Right cardiac atrium (tissue), 5 donors: Measurements from ENCODE around the gene PDZRN3. TPM values are rescaled to one million over a fixed set of nuclear protein-coding genes. Genes with fewer than 3 reads are reported as not detected.

Experiments
- ATAC-seq, 2 donors: fragments of 200-7000 bp; cut with Tn5 transposase; one replicate each; pipeline versions ENCODE4 v1.8.0 to v1.9.1; 2020; ENCODE audit warnings: moderate library complexity in 2 of 2, mild to moderate bottlenecking in 1 of 2
- DNase-seq, 3 donors: peaks; one replicate each; pipeline ENCODE4 v3.0.0-alpha.2; 2020
- H3K27ac ChIP-seq: one replicate; pipeline ENCODE4 v1.5.1; 2013; ENCODE audit warnings: mild to moderate bottlenecking, low read length, control low read depth, moderate library complexity
- H3K27me3 ChIP-seq: one replicate; pipeline ENCODE4 v1.6.1; 2013; ENCODE audit not compliant: control insufficient read depth, insufficient read depth
- H3K4me1 ChIP-seq: one replicate; pipeline ENCODE4 v1.6.1; 2013; ENCODE audit warnings: low read length; ENCODE audit not compliant: control insufficient read depth, insufficient read depth
- H3K4me3 ChIP-seq: one replicate; pipeline ENCODE4 v1.5.1; 2013; ENCODE audit warnings: low read length, control low read depth
- H3K9me3 ChIP-seq: one replicate; pipeline ENCODE4 v1.6.1; 2013; ENCODE audit warnings: low read length; ENCODE audit not compliant: control insufficient read depth
- WGBS: extraction: QIAGEN DNeasy Blood & Tissue Kit; methylation state at CpG from one replicate; pipeline ENCODE4 v1.1.7; 2013; 5-methylcytosine and 5-hydroxymethylcytosine counted together
- intact Hi-C, 4 donors: fragments of 100-400 bp; cut with DNase I; formaldehyde crosslinking; loops; one replicate each; pipeline versions ENCODE4 v1.11.0 to v1.14.0; 2022 to 2023
- polyA plus RNA-seq: library from polyadenylated mRNA; stranded (reverse); fragments of 200-250 nt; gene quantifications from one replicate; pipeline ENCODE4 v1.2.3, GENCODE V29; 2013
- total RNA-seq, 4 donors: library from RNA; stranded (reverse); fragmentation: NEBNext Ultra II Directional; extraction: Animal tissue kit (Norgen Biotek cat#: 25700); gene quantifications; one replicate each; pipeline ENCODE4 v1.2.1, GENCODE V29; 2021
- donor health status: healthy with polysubstance abuse.
- donor health status: DM: no; HTN: yes; CAD: no.
- donor health status: DM: no; HTN: no; CAD: no.
- donor health status: DM: no; HTN: yes; CAD: no; lungs with severe emphysema.
- donor health status: DM: yes; HTN: yes; CAD: no.

PDZRN3 gene
- total and polyA plus RNA-seq, 5 donors: 49.8 to 96.5 (median 70.1) TPM

- Histone ChIP-seq H3K27me3 (no peaks in the 10 kb centered on the region), H3K4me1 (peaks cover 6% of the 10 kb centered on the region), H3K27ac (no peak overlapping the region), H3K4me3 (no peak overlapping the region), H3K9me3 (no peaks in the 10 kb centered on the region)
- WGBS: 48% methylated on average over 5 of the region's 5 CpGs
- intact Hi-C loops: no loop called here
- DNase-seq (no peak), ATAC-seq (no peak)
Measured at GRCh38 chr3:73404435-73404834, 220.3 kb downstream of the PDZRN3 start.

DNA sequence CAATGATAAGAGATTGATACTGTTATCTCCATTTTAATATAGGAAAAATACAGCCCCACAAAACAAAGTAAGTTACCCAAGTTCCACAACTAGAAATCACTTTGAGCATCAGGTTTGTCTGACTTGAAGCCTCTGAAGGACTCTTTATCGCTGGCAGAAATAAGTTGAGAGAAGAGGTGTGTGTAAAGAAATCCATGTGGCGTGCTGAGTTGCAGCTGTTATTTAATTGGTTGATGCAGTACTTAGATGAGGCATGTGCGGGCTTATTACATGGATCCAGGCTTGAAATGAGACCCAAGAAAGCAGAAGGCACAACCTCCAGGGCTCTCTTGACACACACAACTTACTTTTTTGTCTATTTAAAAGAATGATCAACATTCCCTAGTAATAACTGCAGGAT is 221.3 kb downstream of the PDZRN3 start:
- Histone ChIP-seq H3K9me3 (no peaks in the 10 kb centered on the region), H3K4me3 (no peak overlapping the region), H3K27ac (no peak overlapping the region), H3K27me3 (no peaks in the 10 kb centered on the region), H3K4me1 (peaks cover 3% of the 10 kb centered on the region)
- 93% methylated on average over 3 of the region's 3 CpGs for WGBS
- intact Hi-C loops: no loop called here
- DNase-seq (no peak), ATAC-seq (no peak)

DNA sequence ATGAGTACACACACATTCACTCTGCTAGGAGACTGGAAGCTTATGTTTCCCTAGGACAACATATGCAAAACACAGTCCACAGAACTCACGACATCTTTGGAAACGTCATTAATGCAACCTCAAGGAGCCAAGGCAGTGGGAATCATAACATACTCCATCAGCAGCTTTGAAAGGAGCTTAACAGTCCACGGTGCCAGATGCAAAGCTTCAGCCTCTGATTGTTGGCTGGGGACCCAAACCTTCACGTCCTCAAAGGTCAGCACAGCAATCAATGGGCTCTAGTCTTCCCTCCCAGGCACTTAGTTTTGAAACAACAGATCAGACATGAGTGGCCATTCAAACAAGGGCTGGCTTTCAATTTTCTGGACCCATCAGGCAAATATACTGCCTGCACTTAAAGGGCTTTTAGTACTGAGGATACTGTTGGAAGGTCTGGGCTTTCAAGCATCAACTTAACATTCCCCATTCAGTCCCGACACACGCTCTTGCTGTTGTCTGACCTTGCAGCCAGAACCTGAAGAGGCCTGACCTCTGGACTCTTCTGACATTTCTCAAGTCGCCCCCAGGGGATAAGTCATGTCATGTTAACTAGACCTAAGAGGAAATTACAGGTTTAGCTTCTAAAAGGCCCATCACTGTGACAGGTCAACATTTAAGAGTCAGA is 223.0 kb downstream of the PDZRN3 start:
- WGBS: 41% methylated on average over 7 of the region's 7 CpGs

GRCh38 chr3:73401059-73401458 is 223.7 kb downstream of the PDZRN3 start:
- H3K27ac ChIP-seq: no peak overlapping the region
- DNase-seq (peak in 1 of 3 donors; percentile 38), ATAC-seq (peak in 1 of 2 donors; percentile 35)
- no peaks in the 10 kb centered on the region for H3K9me3 ChIP-seq
- no peaks in the 10 kb centered on the region for H3K27me3 ChIP-seq
- H3K4me1 ChIP-seq: peaks cover 3% of the 10 kb centered on the region
- H3K4me3 ChIP-seq: no peak overlapping the region
- WGBS: 31% methylated on average over 6 of the region's 6 CpGs
- intact Hi-C loops: no loop called here

More for the DNA sequence above, 223.0 kb downstream of the PDZRN3 start:
- peak; percentile 81 to 86 for ATAC-seq
- intact Hi-C loops: no loop called here
- Histone ChIP-seq H3K9me3 (no peaks in the 10 kb centered on the region), H3K4me3 (no peak overlapping the region), H3K27me3 (no peaks in the 10 kb centered on the region), H3K4me1 (peaks cover 3% of the 10 kb centered on the region), H3K27ac (no peak overlapping the region)
- DNase-seq: peak; percentile 60 to 72 (median 64)

GRCh38 chr3:73399666-73400253 is 225.0 kb downstream of the PDZRN3 start:
- H3K27me3 ChIP-seq: no peaks in the 10 kb centered on the region
- WGBS: 88% methylated on average over 3 of the region's 3 CpGs
- H3K9me3 ChIP-seq: no peaks in the 10 kb centered on the region
- no peak overlapping the region for H3K4me3 ChIP-seq
- no peak for DNase-seq
- no peak for ATAC-seq
- H3K4me1 ChIP-seq: peaks cover 3% of the 10 kb centered on the region
- intact Hi-C loops: no loop called here
- H3K27ac ChIP-seq: no peak overlapping the region

DNA sequence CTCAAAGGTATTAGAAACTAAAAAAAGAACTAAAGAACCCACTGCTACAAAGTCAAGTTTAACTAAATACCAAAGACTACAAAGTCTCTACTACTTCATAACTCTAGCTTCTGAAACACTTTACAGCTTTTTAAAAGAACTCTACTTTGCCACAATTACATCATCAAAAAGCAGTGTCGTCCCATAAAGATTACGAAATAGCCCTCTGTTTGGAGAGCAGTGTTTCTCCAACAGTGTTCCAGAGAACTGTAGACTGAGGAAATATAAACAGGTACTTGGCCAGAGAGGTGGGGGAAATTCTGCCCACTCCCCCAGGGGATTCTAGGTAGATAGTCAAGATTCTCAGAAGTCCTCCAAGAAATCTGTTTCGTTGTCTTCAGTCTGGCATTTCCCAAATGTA is 225.6 kb downstream of the PDZRN3 start:
- H3K9me3 ChIP-seq: no peaks in the 10 kb centered on the region
- ATAC-seq (no peak), DNase-seq (no peak)
- 62% methylated on average over 3 of the region's 3 CpGs for WGBS
- no peak overlapping the region for H3K4me3 ChIP-seq
- intact Hi-C loops: no loop called here
- H3K27ac ChIP-seq: no peak overlapping the region
- H3K27me3 ChIP-seq: no peaks in the 10 kb centered on the region
- H3K4me1 ChIP-seq: peaks cover 3% of the 10 kb centered on the region

DNA sequence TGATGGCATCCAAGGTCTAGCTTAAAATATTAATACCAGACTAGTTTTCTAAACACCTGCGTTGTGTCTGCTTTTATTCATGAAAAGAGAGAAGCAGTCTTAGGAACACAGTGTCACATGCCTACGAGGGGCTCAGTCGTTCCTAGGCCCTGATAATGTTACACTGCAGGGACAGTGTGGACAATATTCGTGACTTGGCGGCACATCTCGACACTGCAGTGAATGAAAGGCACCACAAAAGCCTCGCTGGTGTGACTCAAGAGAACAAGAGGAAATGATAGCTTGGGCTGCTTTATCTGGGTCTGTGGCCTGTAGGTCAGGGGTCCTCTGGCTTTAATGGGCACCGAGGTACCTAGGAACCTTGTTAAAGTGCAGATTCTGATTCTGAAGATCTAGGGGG is 226.7 kb downstream of the PDZRN3 start:
- WGBS: 80% methylated on average over 8 of the region's 8 CpGs
- Histone ChIP-seq H3K27me3 (no peaks in the 10 kb centered on the region), H3K4me3 (no peak overlapping the region), H3K27ac (no peak overlapping the region), H3K4me1 (peaks cover 3% of the 10 kb centered on the region), H3K9me3 (no peaks in the 10 kb centered on the region)
- intact Hi-C loops: no loop called here
- ATAC-seq: no peak
- no peak for DNase-seq

- no peak overlapping the region for H3K4me3 ChIP-seq
- H3K9me3 ChIP-seq: no peaks in the 10 kb centered on the region
- WGBS: 64% methylated on average over 5 of the region's 5 CpGs
- no peak overlapping the region for H3K27ac ChIP-seq
- ATAC-seq (no peak), DNase-seq (no peak)
- H3K4me1 ChIP-seq: no peaks in the 10 kb centered on the region
- no peaks in the 10 kb centered on the region for H3K27me3 ChIP-seq
- intact Hi-C loops: no loop called here
Measured at GRCh38 chr3:73394240-73394639, 230.5 kb downstream of the PDZRN3 start.

DNA sequence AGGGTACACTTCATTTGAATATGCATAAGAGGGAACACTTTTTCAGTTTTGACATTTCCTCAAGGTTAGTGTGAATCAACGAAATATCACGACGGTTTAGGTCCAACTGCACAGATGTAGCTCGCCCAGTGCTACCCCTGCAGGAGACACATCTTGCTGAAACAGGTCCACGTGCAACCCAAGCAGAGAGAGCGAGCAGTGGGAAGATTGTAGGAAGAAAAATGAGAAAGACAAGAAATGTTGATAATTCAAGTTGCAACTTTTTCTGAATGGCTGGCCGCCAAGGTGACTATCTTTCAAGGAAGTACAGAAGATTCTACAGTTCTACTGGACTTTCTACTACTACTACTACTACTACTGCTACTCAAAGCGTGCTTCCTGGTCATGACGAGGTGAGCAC is 231.7 kb downstream of the PDZRN3 start:
- WGBS: 87% methylated on average over 9 of the region's 9 CpGs
- no peak for DNase-seq
- H3K27ac ChIP-seq: no peak overlapping the region
- H3K4me3 ChIP-seq: no peak overlapping the region
- H3K9me3 ChIP-seq: no peaks in the 10 kb centered on the region
- H3K27me3 ChIP-seq: no peaks in the 10 kb centered on the region
- intact Hi-C loops: no loop called here
- ATAC-seq: no peak
- no peaks in the 10 kb centered on the region for H3K4me1 ChIP-seq

DNA sequence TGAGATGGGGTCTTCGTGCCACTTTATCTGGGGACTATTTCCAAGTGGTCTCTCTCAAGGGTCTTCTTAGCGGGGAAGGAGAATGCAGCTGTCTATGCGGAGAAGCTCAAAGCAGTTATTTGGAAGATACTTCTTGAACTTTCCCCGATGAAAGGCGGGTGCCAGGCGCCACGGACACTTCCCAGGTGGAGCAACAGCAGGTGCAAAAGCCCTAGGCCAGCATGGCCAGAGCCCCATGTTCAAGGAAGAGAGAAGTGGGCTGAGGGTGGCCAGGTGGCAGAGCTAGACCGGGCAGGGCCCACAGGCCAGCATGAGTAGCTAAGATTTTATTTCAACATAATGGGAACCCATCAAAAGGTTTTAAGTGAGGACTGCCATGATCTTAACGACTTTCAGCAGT is 232.8 kb downstream of the PDZRN3 start:
- intact Hi-C loops: no loop called here
- Histone ChIP-seq H3K4me1 (no peaks in the 10 kb centered on the region), H3K4me3 (no peak overlapping the region), H3K9me3 (no peaks in the 10 kb centered on the region), H3K27ac (no peak overlapping the region), H3K27me3 (no peaks in the 10 kb centered on the region)
- DNase-seq (peak in 1 of 3 donors; percentile 35), ATAC-seq (no peak)
- 92% methylated on average over 9 of the region's 9 CpGs for WGBS

GRCh38 chr3:73389928-73390327 is 234.8 kb downstream of the PDZRN3 start:
- no peak overlapping the region for H3K27ac ChIP-seq
- H3K4me3 ChIP-seq: no peak overlapping the region
- intact Hi-C loops: no loop called here
- 87% methylated on average over 1 of the region's 1 CpG for WGBS
- DNase-seq: no peak
- no peaks in the 10 kb centered on the region for H3K27me3 ChIP-seq
- no peaks in the 10 kb centered on the region for H3K4me1 ChIP-seq
- no peaks in the 10 kb centered on the region for H3K9me3 ChIP-seq
- no peak for ATAC-seq
